HG03159 (cell line): ENCODE measurements around the gene SOHLH2.

Experiments used
- ATAC-seq: cut with Tn5 transposase; IDR thresholded peaks from one replicate; pipeline ENCODE4 v1.9.1; 2021; ENCODE audit warnings: mild to moderate bottlenecking, moderate library complexity; ENCODE audit not compliant: unreplicated experiment

Gene SOHLH2

DNA sequence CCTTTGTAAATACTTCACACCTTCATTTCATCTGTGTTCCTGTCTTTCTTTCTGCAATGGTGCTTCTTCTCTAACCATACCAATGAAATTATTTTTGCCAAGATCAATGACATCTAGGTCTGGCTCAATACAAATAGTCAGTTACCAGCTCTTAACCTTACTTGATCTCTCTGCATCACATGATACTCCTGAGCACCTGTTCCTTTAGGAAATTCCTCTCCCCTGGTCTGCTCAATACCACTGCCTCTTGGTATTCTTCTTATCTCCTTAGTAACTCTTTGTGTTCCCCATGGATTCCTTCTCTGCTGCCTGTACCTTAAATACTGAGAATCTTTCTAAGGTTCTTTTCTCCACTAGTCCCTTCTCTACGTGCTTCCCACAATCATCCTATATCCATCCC lies 25.9 kb downstream of the SOHLH2 start:
- ATAC-seq = no peak

- ATAC-seq = no peak
These were observed 30.5 kb downstream of the SOHLH2 start for GRCh38 chr13:36183901-36184300.

GRCh38 chr13:36175621-36176020 lies 38.7 kb downstream of the SOHLH2 start:
- no peak for ATAC-seq

DNA sequence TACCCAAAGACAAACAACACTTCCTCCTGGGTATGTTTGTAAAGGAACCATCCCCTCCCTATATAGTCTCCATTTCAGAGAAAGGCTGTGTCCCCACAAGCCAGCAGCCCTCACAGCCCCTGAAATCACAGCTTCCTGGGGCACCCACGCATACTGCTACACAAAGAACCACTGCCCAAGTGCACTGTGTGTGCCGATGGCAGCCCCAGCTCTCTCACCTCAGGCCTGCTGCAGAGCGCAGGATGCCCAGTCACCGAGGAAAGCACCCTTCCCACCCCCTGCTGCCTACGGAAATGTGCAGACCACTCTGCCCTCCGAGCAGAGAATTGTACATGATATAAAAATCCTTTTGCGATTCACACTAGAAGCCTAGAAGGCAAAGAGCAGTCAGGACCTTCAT lies 39.4 kb downstream of the SOHLH2 start:
- ATAC-seq = no peak

DNA sequence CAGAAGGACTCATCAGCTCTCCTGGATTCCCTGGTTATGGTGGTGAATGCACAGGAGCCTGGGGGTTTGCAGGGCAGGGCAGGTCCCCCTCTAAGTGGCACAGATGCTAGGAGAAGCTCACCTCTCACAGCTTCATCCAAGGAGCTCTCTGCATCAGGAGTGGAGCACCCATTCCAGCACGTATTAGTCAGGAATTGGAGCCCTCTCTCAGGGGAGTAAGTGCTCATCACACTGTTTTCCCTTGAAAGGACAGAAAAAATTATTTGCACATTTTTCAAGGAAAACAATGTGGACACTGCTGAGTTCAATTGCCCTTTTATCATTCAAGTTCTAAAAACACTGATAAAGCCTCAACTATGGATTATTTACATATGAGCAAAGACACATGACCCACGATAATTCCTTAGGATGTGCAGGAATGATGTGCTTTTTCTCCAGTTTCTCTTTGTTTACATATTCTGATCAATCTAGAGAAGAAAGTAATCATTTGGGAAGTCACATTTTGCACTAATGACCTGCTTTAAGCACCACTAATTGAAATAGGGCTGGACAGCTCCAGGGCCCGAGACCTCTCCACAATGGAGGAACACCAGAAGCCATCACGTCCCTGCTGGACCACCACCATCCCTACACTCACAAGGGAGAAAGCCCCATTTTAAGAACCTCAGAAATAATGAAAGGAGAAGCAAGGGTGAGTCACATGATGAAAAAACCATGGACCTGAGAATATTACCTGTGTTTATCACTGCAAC lies 40.6 kb downstream of the SOHLH2 start:
- ATAC-seq = no peak

DNA sequence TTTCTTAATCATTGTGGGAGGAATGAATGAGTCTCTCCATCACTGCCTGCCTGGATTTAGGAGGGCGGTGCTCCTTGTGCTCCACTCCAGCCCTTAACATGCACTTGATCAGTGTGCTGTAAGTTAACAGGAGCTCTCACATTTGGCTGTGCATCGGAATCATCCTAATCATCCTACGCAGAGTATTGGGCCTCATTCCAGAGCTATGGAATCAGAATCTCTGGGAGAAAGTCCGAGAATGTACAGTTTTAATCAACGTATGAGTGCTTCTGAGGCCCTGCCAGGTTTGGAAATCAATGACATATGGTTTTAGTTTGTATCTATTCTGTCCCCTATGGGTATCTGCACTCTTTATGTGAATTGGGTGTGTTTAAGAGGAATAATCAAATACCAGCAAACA lies 48.3 kb downstream of the SOHLH2 start:
- ATAC-seq = no peak

GRCh38 chr13:36163809-36164308 lies 50.5 kb downstream of the SOHLH2 start:
- no peak for ATAC-seq

GRCh38 chr13:36163286-36163685 lies 51.1 kb downstream of the SOHLH2 start:
- no peak for ATAC-seq

GRCh38 chr13:36160297-36160696 lies 54.1 kb downstream of the SOHLH2 start:
- ATAC-seq = no peak

DNA sequence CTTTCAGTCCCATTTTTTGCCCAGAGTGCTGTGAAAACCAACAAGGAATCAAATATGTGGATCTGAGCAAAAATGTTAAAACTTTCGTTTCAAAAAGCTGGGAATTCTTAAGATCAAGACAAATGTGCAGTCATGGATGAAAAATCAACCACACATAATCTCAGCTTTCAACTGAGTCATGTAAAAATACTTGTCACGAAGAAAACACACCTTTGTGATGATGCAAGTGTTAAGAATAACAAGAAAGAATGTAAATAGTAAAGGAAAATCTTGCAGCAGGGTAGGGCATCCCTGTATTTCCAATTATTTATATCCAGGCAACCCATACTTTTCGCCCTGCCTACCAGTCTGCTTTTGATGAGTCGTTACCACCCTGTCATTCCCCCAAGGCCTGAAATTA lies 55.7 kb downstream of the SOHLH2 start:
- no peak for ATAC-seq

GRCh38 chr13:36157480-36157879 lies 56.9 kb downstream of the SOHLH2 start:
- ATAC-seq = no peak

DNA sequence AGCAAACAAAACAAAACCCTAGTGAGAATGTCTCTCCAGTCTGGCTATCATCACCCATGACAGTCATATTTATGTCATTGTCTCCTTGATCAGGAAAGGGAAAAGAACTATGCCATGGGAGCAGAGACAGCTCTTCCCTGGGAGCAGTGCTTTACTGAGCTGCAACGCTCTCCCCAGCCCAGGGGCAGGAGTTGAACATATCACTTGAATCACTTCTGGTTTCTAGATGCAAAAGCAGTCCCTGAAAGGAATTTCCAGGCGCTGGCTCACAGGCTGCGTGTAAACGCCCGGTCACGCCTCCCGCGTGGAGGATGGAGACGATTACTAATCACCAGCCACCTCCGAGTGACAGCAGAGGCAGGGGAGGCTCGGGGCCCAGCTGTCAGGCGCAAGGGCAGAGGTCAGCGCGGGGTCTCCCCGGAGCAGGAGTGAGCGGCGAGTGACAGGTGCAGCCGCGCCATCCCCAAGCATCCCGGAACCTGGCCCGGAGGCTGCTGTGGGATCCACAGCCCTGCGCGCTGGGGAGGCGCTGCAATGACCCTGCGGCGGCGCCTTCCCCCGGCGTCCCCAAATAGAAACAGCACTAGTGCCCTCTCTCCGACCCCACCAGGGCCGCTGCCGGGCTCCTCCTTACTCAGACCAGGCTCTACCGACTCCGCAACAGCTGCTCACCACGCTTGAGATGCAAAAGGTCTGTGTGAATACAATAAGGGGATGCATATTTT lies 59.6 kb downstream of the SOHLH2 start:
- ATAC-seq = no peak

GRCh38 chr13:36151591-36151990 lies 62.8 kb downstream of the SOHLH2 start:
- ATAC-seq = no peak

GRCh38 chr13:36148446-36148845 lies 65.9 kb downstream of the SOHLH2 start:
- ATAC-seq = no peak

GRCh38 chr13:36147330-36147729 lies 67.0 kb downstream of the SOHLH2 start:
- ATAC-seq = no peak

DNA sequence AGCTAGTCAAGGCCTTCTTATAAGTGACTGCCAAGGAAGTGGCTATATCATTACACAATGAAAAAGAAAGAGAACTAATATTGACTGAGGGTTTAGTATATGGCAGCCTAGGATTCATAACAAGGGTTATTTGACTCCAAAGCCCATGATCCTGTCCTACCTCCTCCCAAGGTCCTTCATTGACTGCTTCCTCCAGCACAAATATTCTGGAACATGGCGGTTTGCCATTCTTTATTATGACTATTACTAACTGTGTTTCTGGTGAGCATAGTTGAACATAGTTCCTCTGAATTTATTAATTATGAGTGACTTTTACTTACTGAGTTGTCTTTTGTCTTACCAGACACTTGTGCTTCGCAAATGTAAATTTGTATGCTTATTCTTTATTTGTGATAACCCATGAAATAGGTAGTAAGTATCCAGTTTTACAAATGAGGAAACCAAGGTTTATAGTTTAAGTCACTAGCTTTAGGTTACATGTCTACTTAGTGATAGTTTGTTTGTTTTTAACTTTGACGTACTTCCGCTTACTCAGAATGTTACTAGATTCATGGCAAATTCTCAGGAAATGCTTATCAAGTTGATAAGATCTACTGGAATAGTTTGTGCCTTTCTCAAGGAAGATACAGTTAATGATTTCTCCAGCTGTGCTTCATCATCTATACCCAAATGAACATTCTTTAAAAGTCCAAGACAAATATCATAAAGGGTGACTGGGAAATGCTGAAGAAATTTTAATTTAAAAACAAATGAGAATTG lies 67.7 kb downstream of the SOHLH2 start:
- ATAC-seq = no peak

DNA sequence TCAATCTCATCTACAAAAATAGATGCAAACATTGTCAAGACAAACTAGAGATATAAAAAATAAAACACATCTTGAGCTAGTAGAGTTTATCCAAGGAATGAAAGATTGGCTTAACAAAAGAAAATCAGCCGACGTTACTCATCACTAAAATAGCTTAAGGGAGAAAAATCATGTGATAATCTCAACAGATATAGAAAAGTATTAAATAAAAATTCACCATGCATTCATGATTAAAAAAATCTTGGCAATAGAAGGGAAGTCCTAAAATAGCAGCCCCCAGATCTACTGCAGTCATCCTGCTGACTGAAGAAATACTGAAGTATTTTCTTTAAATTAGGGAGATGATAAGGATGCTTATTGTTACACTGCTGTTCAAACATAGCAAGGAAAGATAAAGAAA lies 70.6 kb downstream of the SOHLH2 start:
- ATAC-seq = no peak

DNA sequence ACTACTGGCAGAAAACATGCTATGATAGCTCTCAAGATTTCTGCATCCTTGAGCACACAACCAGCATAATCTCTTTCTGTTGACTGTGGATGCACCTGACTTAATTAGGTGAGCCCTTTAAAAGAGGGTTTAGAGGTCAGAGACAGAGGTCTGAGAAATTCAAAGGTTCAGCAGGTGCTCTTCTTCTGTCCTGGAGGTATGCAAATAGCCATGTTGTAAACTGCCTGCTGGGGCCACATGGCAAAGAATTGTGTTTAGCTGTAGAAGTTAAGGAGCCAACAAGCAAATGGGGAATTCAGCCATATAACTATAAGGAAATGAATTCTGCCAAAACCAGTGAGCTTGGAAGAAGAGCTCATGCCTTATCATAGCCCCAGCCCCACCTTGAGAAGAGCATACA lies 71.6 kb downstream of the SOHLH2 start:
- no peak for ATAC-seq

DNA sequence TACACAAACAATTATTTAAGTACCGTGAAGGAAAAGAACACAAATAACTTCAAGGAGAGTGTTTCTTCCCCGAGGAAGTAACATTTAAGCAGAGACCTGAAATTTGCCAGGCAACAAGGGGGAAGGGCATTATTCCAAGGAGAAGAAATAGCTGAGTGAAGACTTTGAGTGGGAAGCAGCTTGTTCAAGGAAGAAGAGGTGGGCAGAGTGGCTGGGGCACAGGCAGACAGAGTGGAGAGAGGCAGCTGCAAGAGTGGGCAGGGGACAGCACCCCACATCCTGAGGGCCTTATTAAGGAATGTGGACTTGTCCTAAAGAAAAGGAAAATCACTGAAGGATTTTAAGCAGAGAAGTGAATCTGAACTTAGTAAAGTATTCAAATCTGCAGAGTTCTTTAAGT lies 78.5 kb downstream of the SOHLH2 start:
- ATAC-seq = no peak

GRCh38 chr13:36134632-36135031 lies 79.7 kb downstream of the SOHLH2 start:
- ATAC-seq = no peak

DNA sequence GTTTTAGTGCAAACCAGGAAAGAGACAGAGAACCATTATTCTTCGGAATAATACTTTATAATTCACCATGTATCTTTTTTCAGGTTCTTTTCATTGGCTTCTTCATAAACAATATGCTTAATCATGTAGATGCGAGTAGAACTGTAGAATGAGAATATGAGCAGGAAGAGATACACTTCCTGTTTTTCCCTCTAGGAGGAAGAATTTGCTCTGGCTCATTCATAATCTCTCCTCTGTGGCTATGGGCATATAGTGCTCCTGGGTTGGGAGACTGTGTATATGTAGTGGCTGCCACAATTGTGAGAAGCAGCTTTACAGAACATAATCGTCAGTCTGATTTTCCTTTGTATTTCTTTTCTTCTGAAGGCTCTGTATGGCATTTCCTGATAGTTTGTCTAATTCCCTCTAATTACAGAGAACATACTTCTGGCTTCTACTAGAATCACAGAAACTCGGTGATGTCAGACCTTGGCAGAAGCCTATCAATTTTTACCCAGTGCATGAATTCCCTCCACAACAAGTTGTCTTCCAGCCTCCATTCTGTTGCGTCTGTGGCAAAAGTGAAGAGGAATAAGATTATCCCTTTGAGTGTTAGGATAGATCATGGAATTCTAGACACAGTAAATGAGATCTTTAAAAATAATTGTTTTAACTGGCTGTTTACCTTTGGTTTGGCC lies 80.3 kb downstream of the SOHLH2 start:
- ATAC-seq = no peak
